ENCODE measurements around the gene CCND2.

DNA sequence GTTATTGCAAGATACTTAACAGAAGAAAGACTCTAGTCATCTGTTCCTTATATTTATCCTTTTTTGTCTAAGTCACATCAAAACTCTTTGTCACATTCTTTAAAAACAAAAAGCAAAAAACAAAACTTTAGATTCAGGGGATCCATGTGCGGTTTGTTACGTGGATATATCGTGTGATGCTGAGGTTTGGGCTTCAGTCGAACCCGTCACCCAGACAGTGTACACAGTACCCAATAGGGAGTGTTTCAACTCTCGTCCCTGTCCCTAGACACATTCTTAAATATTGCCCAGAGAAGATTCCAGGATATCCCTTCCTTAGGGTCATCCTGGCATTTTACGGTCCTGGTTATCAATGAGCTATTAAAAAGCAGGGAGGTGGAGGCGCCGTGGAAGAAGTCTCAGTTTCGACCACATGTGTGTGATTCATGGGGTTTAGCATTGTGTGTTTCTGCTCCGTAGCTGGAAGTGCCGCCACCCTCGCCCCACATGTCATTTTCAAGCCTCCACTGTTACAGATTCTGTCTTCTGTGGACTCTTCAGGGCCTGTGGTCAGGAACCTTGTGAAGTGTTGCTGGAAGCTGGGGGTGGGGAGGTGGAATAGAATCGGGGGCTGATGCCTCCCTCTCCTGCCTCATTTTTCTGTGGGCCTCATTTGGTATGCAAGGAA, 19.9 kb downstream of the CCND2 start:
- no peak for TF ChIP-seq POLR2A (IDR thresholded peaks at IDR 0.05)
- TF ChIP-seq, protein P1, sequence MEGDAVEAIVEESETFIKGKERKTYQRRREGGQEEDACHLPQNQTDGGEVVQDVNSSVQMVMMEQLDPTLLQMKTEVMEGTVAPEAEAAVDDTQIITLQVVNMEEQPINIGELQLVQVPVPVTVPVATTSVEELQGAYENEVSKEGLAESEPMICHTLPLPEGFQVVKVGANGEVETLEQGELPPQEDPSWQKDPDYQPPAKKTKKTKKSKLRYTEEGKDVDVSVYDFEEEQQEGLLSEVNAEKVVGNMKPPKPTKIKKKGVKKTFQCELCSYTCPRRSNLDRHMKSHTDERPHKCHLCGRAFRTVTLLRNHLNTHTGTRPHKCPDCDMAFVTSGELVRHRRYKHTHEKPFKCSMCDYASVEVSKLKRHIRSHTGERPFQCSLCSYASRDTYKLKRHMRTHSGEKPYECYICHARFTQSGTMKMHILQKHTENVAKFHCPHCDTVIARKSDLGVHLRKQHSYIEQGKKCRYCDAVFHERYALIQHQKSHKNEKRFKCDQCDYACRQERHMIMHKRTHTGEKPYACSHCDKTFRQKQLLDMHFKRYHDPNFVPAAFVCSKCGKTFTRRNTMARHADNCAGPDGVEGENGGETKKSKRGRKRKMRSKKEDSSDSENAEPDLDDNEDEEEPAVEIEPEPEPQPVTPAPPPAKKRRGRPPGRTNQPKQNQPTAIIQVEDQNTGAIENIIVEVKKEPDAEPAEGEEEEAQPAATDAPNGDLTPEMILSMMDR (IDR thresholded peaks at IDR 0.05): no peak
- TF ChIP-seq EP300 (IDR thresholded peaks at IDR 0.05): no peak
